Left ventricle myocardium inferior (tissue), 1 donor: ENCODE measurements around the gene CASQ2. TPM values are rescaled to one million over a fixed set of nuclear protein-coding genes. Genes with fewer than 3 reads are reported as not detected.

ENCODE experiments used
- DNase-seq: peaks from one replicate; pipeline ENCODE4 v3.0.0-alpha.2; 2020
- H3K27ac ChIP-seq: fragments of 200-600 bp; replicated peaks from 2 replicates; pipeline ENCODE4 v1.8.0; 2021
- H3K27me3 ChIP-seq: fragments of 200-600 bp; 2 replicates; pipeline ENCODE4 v1.8.0; 2021; ENCODE audit warnings: low read depth
- H3K36me3 ChIP-seq: fragments of 200-600 bp; 2 replicates; pipeline ENCODE4 v1.8.0; 2021
- H3K4me1 ChIP-seq: fragments of 200-600 bp; 2 replicates; pipeline ENCODE4 v1.8.0; 2021
- H3K4me3 ChIP-seq: fragments of 200-600 bp; 2 replicates; pipeline ENCODE4 v1.8.0; 2021; ENCODE audit warnings: mild to moderate bottlenecking, moderate library complexity
- H3K9me3 ChIP-seq: fragments of 200-600 bp; replicated peaks from 2 replicates; pipeline ENCODE4 v1.8.0; 2021
- CTCF ChIP-seq: fragments of 200-600 bp; IDR thresholded peaks from 2 replicates; pipeline ENCODE4 v1.8.0; 2021; ENCODE audit warnings: antibody characterized with exemption, mild to moderate bottlenecking, borderline replicate concordance
- intact Hi-C: fragments of 100-400 bp; cut with micrococcal nuclease; formaldehyde crosslinking; loops from one replicate; pipeline ENCODE4 v1.11.0; 2022
- long read RNA-seq: library from polyadenylated mRNA; unstranded; transcript quantifications from one replicate; pipeline ENCODE4 v2.0.0, GENCODE V29; 2021
- total RNA-seq: library from RNA; stranded (reverse); fragmentation: NEBNext Ultra II Directional; extraction: Animal tissue kit (Norgen Biotek cat#: 25700); gene quantifications from one replicate; pipeline ENCODE4 v1.2.1, GENCODE V29; 2021
- donor health status: DM: no; HTN: yes; CAD: no; lungs with severe emphysema.

Gene CASQ2
- 1,110 TPM for total RNA-seq
- long read RNA-seq, transcript CASQ2-201 (11 exons, 2,674 nt) = major isoform, 1,211 of 1,349 reads
- long read RNA-seq, partial matches to known transcripts = 98 of 1,349 reads
- long read RNA-seq, other reads (novel, unspliced or antisense) = 40 of 1,349 reads

- intact Hi-C loops = loop anchor here (10.0 kb wide), 1 partner anchor 54 kb away; no protein-coding TSS in a partner anchor
- Histone ChIP-seq H3K4me1 (peaks cover 37% of the 10 kb centered on the region), H3K4me3 (peak within 1 kb of the TSS; percentile 67), H3K36me3 (no peaks in the 10 kb centered on the region), H3K27me3 (no peaks in the 10 kb centered on the region), H3K27ac (peak within 1 kb of the TSS; percentile 92), H3K9me3 (no peaks in the 10 kb centered on the region)
- TF ChIP-seq CTCF = no peak
- DNase-seq = peak; percentile 75
These were observed at the start of gene CASQ2 for GRCh38 chr1:115768549-115768948. Gene CASQ2 (minus strand): TSS chr1:115768714. CDS start chr1:115768541, 173 bp downstream.

GRCh38 chr1:115815694-115816093 lies 47.2 kb upstream of the CASQ2 start:
- Histone ChIP-seq H3K4me3 (no peak overlapping the region), H3K36me3 (no peaks in the 10 kb centered on the region), H3K27ac (no peak overlapping the region), H3K4me1 (peaks cover 18% of the 10 kb centered on the region), H3K9me3 (peaks cover 4% of the 10 kb centered on the region), H3K27me3 (no peaks in the 10 kb centered on the region)
- TF ChIP-seq CTCF = no peak
- no peak for DNase-seq
- intact Hi-C loops = no loop called here

GRCh38 chr1:115814685-115815398 lies 46.3 kb upstream of the CASQ2 start:
- no peak overlapping the region for H3K4me3 ChIP-seq
- no peak for DNase-seq
- intact Hi-C loops = no loop called here
- no peaks in the 10 kb centered on the region for H3K36me3 ChIP-seq
- no peak for TF ChIP-seq CTCF
- H3K4me1 ChIP-seq = peaks cover 25% of the 10 kb centered on the region
- H3K27ac ChIP-seq = no peak overlapping the region
- peaks cover 3% of the 10 kb centered on the region for H3K9me3 ChIP-seq
- H3K27me3 ChIP-seq = no peaks in the 10 kb centered on the region

GRCh38 chr1:115813727-115814126 lies 45.2 kb upstream of the CASQ2 start:
- TF ChIP-seq CTCF = no peak
- no peak for DNase-seq
- Histone ChIP-seq H3K27ac (no peak overlapping the region), H3K27me3 (no peaks in the 10 kb centered on the region), H3K4me1 (peaks cover 31% of the 10 kb centered on the region), H3K4me3 (no peak overlapping the region), H3K36me3 (no peaks in the 10 kb centered on the region), H3K9me3 (no peaks in the 10 kb centered on the region)
- intact Hi-C loops = no loop called here

GRCh38 chr1:115811140-115811828 lies 42.8 kb upstream of the CASQ2 start:
- Histone ChIP-seq H3K27ac (no peak overlapping the region), H3K4me1 (peaks cover 31% of the 10 kb centered on the region), H3K27me3 (no peaks in the 10 kb centered on the region), H3K36me3 (no peaks in the 10 kb centered on the region), H3K4me3 (no peak overlapping the region), H3K9me3 (peaks cover 4% of the 10 kb centered on the region)
- DNase-seq = no peak
- TF ChIP-seq CTCF = no peak
- intact Hi-C loops = no loop called here
